ENCODE results near the gene CCDC24. TPM values are rescaled to one million over a fixed set of nuclear protein-coding genes. Genes with fewer than 3 reads are reported as not detected.

CCDC24 gene
- total and polyA plus RNA-seq, 2 of the 13 experiments (the other 11 are each of a cell fraction or from before 2014, with no cell fraction given) = 1.4 to 2.9 TPM

DNA sequence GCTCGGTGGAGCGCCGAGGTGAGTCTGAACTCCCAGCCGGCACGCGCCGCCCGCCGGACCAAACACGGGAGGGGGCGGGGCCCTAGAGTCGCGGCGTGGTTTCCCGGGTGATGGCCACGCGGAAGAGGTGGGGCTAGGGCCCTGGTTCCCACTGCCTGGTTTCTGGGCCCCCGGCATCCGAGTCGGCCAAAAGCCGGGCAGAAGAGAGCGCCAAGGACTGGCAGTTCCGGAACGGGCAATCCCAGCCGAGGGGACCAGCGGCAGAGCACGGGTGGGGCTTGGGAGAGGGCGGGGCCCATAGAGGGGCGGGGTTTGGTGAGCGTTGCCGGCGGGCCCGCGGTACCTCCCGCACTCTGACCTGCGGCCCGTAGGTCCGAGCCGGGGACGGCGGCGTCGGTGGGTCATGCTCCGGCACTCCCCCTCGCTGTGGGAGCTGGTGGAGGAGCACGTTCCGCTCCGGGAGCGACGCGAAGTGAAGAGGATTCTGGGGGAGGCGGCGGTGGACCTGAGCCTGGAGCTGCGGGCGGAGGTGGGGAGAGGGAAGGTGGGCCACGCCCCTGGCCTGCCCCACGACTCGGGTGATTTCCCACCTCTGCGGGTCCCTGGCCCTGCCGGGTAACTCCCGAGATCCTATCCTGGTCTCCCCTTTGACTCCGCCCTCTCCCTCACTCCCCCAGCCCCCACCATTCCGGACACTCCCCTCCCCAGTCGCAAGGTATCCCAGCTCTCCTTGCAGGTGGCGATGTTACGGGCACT is at the start of gene CCDC24 (continued):
- TF ChIP-seq, protein P1, sequence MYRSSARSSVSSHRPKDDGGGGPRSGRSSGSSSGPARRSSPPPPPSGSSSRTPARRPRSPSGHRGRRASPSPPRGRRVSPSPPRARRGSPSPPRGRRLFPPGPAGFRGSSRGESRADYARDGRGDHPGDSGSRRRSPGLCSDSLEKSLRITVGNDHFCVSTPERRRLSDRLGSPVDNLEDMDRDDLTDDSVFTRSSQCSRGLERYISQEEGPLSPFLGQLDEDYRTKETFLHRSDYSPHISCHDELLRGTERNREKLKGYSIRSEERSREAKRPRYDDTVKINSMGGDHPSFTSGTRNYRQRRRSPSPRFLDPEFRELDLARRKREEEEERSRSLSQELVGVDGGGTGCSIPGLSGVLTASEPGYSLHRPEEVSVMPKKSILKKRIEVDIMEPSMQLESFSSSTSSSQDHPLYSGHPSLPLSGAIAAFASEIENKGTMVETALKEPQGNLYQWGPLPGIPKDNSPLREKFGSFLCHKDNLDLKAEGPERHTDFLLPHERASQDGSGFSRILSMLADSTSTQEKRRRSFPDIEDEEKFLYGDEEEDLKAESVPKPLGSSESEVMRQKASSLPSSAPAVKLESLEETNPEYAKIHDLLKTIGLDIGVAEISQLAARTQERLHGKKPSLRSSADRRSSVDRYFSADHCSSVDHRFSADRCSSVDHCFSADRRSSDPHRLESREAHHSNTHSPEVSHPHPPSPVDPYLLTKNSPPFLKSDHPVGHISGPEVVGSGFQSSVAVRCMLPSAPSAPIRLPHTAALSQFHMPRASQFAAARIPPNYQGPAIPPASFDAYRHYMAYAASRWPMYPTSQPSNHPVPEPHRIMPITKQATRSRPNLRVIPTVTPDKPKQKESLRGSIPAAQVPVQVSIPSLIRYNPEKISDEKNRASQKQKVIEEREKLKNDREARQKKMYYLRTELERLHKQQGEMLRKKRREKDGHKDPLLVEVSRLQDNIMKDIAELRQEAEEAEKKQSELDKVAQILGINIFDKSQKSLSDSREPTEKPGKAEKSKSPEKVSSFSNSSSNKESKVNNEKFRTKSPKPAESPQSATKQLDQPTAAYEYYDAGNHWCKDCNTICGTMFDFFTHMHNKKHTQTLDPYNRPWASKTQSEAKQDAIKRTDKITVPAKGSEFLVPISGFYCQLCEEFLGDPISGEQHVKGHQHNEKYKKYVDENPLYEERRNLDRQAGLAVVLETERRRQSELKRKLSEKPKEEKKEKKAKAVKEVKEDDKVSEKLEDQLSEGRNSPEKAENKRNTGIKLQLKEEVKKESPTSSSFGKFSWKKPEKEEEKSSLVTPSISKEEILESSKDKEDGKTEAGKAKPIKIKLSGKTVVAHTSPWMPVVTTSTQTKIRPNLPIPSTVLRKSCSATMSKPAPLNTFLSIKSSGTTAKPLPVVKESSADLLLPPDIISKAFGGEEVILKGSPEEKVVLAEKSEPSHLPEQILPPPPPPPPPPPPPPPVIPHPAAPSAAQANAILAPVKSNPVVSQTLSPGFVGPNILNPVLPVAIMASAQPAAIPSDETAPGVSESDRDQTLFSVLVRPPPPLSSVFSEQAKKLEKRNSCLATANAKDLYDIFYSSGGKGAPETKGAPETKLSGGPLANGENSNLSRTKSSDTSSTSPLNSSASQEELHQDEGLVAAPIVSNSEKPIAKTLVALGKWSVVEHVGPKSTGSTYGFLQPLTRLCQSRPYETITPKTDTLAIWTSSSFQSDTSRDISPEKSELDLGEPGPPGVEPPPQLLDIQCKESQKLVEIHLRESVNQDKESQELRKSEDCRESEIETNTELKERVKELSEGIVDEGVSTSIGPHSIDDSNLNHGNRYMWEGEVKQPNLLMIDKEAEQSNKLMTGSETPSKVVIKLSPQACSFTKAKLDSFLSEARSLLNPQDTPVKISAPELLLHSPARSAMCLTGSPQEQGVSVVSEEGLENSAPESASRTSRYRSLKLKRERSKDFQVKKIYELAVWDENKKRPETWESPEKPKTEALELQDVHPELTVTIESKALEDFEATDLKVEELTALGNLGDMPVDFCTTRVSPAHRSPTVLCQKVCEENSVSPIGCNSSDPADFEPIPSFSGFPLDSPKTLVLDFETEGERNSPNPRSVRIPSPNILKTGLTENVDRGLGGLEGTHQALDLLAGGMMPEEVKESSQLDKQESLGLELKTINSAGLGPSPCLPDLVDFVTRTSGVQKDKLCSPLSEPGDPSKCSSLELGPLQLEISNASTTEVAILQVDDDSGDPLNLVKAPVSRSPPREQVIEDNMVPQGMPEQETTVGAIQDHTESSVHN (CRISPR knock-in tag; IDR thresholded peaks at IDR 0.05) = 0 out of 2 replicates have a peak, but pooled peaks have one; percentile 31
- TF ChIP-seq FOSL2 (CRISPR knock-in tag; IDR thresholded peaks at IDR 0.05) (0 out of 2 replicates have a peak, but pooled peaks have one; percentile 14), ZZZ3 (CRISPR knock-in tag; IDR thresholded peaks at IDR 0.05; ENCODE audit: borderline replicate concordance) (0 out of 2 replicates have a peak, but pooled peaks have one; percentile 23), ZNF230 (CRISPR knock-in tag; IDR thresholded peaks at IDR 0.05) (peak; percentile 62; the same call in 1 of the 2 replicates), ZNF616 (CRISPR knock-in tag; IDR thresholded peaks at IDR 0.05; ENCODE audit: low read depth) (0 out of 2 replicates have a peak, but pooled peaks have one; percentile 33), ZNF563 (CRISPR knock-in tag; IDR thresholded peaks at IDR 0.05) (peak; percentile 84; the same call in 1 of the 2 replicates), ZNF777 (CRISPR knock-in tag; IDR thresholded peaks at IDR 0.05) (peak; percentile 79), ARHGAP35 (CRISPR knock-in tag; IDR thresholded peaks at IDR 0.05; ENCODE audit: borderline replicate concordance) (no peak; the same call in 1 of the 2 replicates), CBX5 (CRISPR knock-in tag; IDR thresholded peaks at IDR 0.05; ENCODE audit: borderline replicate concordance) (no peak), RFX1 (IDR thresholded peaks at IDR 0.05) (peak; percentile 45; the same call in 1 of the 2 replicates), ZMYM2 (CRISPR knock-in tag; IDR thresholded peaks at IDR 0.05) (peak; percentile 16; the same call in 1 of the 2 replicates)
- TF ChIP-seq, protein P2, sequence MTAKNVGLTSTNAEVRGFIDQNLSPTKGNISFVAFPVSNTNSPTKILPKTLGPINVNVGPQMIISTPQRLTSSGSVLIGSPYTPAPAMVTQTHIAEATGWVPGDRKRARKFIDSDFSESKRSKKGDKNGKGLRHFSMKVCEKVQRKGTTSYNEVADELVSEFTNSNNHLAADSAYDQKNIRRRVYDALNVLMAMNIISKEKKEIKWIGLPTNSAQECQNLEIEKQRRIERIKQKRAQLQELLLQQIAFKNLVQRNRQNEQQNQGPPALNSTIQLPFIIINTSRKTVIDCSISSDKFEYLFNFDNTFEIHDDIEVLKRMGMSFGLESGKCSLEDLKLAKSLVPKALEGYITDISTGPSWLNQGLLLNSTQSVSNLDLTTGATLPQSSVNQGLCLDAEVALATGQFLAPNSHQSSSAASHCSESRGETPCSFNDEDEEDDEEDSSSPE (CRISPR knock-in tag; IDR thresholded peaks at IDR 0.05) = 0 out of 2 replicates have a peak, but pooled peaks have one; percentile 6
- TF ChIP-seq, protein P3, sequence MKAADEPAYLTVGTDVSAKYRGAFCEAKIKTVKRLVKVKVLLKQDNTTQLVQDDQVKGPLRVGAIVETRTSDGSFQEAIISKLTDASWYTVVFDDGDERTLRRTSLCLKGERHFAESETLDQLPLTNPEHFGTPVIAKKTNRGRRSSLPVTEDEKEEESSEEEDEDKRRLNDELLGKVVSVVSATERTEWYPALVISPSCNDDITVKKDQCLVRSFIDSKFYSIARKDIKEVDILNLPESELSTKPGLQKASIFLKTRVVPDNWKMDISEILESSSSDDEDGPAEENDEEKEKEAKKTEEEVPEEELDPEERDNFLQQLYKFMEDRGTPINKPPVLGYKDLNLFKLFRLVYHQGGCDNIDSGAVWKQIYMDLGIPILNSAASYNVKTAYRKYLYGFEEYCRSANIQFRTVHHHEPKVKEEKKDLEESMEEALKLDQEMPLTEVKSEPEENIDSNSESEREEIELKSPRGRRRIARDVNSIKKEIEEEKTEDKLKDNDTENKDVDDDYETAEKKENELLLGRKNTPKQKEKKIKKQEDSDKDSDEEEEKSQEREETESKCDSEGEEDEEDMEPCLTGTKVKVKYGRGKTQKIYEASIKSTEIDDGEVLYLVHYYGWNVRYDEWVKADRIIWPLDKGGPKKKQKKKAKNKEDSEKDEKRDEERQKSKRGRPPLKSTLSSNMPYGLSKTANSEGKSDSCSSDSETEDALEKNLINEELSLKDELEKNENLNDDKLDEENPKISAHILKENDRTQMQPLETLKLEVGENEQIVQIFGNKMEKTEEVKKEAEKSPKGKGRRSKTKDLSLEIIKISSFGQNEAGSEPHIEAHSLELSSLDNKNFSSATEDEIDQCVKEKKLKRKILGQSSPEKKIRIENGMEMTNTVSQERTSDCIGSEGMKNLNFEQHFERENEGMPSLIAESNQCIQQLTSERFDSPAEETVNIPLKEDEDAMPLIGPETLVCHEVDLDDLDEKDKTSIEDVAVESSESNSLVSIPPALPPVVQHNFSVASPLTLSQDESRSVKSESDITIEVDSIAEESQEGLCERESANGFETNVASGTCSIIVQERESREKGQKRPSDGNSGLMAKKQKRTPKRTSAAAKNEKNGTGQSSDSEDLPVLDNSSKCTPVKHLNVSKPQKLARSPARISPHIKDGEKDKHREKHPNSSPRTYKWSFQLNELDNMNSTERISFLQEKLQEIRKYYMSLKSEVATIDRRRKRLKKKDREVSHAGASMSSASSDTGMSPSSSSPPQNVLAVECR (CRISPR knock-in tag; IDR thresholded peaks at IDR 0.05; ENCODE audit: borderline replicate concordance) = peak; percentile 91; the same call in 1 of the 2 replicates

All from HepG2 (cell line).